Endodermal cell (in vitro differentiated cells): ENCODE data around the gene MLNR. TPM values are rescaled to one million over a fixed set of nuclear protein-coding genes. Genes with fewer than 3 reads are reported as not detected.

Experiments used
- DNase-seq: peaks from one replicate; pipeline ENCODE4 v3.0.0-alpha.2; 2017
- H3K27ac ChIP-seq: 2 replicates; pipeline ENCODE4 v1.5.1; 2013; ENCODE audit warnings: mild to moderate bottlenecking, low read depth, low read length, moderate library complexity
- H3K27me3 ChIP-seq: 2 replicates; pipeline ENCODE4 v1.6.1; 2013; ENCODE audit warnings: mild to moderate bottlenecking, low read length, moderate library complexity; ENCODE audit not compliant: insufficient read depth, control insufficient read depth, poor library complexity, severe bottlenecking
- H3K36me3 ChIP-seq: 2 replicates; pipeline ENCODE4 v1.7.0; 2013; ENCODE audit warnings: mild to moderate bottlenecking, low read length, moderate library complexity; ENCODE audit not compliant: control insufficient read depth, insufficient read depth
- H3K4me1 ChIP-seq: one replicate; pipeline ENCODE4 v1.7.0; 2013; ENCODE audit warnings: low read length; ENCODE audit not compliant: control insufficient read depth, insufficient read depth
- H3K4me3 ChIP-seq: 2 replicates; pipeline ENCODE4 v1.5.1; 2013; ENCODE audit warnings: mild to moderate bottlenecking, low read length, moderate library complexity
- H3K9ac ChIP-seq: 2 replicates; pipeline ENCODE4 v1.6.1; 2013; ENCODE audit warnings: mild to moderate bottlenecking, low read length, moderate library complexity; ENCODE audit not compliant: poor library complexity, severe bottlenecking; ENCODE audit errors: extremely low read depth
- H3K9me3 ChIP-seq: 2 replicates; pipeline ENCODE4 v1.6.1; 2013; ENCODE audit warnings: mild to moderate bottlenecking, low read length, moderate library complexity; ENCODE audit not compliant: control insufficient read depth
- H3K27ac Mint-ChIP-seq: 2 replicates; pipeline ENCODE4 v1.8.0; 2020; ENCODE audit warnings: mixed read lengths
- H3K27me3 Mint-ChIP-seq: 2 replicates; pipeline ENCODE4 v1.8.0; 2021; ENCODE audit warnings: mild to moderate bottlenecking, mixed read lengths; ENCODE audit not compliant: insufficient read depth
- H3K36me3 Mint-ChIP-seq: 2 replicates; pipeline ENCODE4 v1.8.0; 2020; ENCODE audit warnings: low read depth, mixed read lengths
- H3K4me1 Mint-ChIP-seq: 2 replicates; pipeline ENCODE4 v1.8.0; 2020; ENCODE audit warnings: mixed read lengths
- H3K4me3 Mint-ChIP-seq: 2 replicates; pipeline ENCODE4 v1.8.0; 2020; ENCODE audit warnings: mild to moderate bottlenecking, moderate library complexity, mixed read lengths
- H3K9me3 Mint-ChIP-seq: 2 replicates; pipeline ENCODE4 v1.8.0; 2020; ENCODE audit warnings: mild to moderate bottlenecking, mixed read lengths
- WGBS, 2 experiments: methylation state at CpG; one replicate each; pipeline versions ENCODE4 v1.1.5 to v1.1.7; 2013; ENCODE audit warnings: missing lambda C conversion rate in 2 of 2, mixed read lengths in 1 of 2; ENCODE audit not compliant: insufficient coverage in 1 of 2, insufficient read length in 1 of 2; 5-methylcytosine and 5-hydroxymethylcytosine counted together
- total RNA-seq, 2 donors: library from RNA; stranded (reverse); fragmentation: NEBNext Ultra II Directional in 1 of 2; extraction: Animal tissue kit (Norgen Biotek cat#: 25700) in 1 of 2; gene quantifications; 2 replicates in 1 of 2; 3 replicates in 1 of 2; pipeline ENCODE4 v1.2.1, GENCODE V29; 2021
- TF ChIP-seq, protein P1 (sequence below): fragments of 200-600 bp; sonication (generic); conservative IDR thresholded peaks from 2 replicates; pipeline ENCODE4 v1.5.0; 2021; ENCODE audit warnings: antibody characterized with exemption, mild to moderate bottlenecking

The MLNR gene
- total RNA-seq, 2 donors from 2014 or later = 0.29 to 0.35 TPM

DNA sequence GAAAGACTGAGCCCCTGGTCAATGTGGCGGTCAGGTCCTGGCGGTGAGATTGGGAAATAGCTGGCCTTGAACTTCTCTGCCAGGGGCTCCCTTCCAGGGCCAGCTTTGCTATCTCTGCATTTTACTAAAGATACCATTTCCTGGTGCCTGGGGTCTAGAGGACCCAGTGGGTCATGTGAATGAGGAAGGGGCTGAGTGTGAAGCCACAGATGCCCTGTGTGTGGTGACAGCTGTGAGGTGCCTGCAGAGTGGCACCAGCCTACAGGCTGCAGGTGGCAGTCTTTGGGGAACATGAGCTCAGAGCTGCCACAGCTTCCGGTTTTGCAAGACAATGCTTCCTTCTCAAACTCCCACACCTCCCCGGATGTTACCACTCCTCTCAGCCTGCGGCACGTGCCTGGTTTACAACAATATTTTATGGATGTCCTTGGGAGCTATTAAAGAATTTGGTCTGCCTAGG is 5.2 kb upstream of the MLNR start:
- Histone ChIP-seq H3K9ac (no peak overlapping the region), H3K27ac (no peak overlapping the region), H3K9me3 (no peaks in the 10 kb centered on the region), H3K27me3 (peaks cover 30% of the 10 kb centered on the region), H3K36me3 (no peaks in the 10 kb centered on the region), H3K4me1 (no peaks in the 10 kb centered on the region), H3K4me3 (no peak overlapping the region)
- Mint-ChIP-seq H3K4me1 (peaks cover 28% of the 10 kb centered on the region), H3K36me3 (peaks cover 12% of the 10 kb centered on the region), H3K4me3 (no peak overlapping the region), H3K27ac (no peak overlapping the region), H3K27me3 (peaks cover 43% of the 10 kb centered on the region), H3K9me3 (no peaks in the 10 kb centered on the region)
- 63 to 69% methylated on average over 5 to 6 of the region's 6 CpGs for WGBS, 2 experiments
- DNase-seq = peak; percentile 78
- TF ChIP-seq, protein P1, sequence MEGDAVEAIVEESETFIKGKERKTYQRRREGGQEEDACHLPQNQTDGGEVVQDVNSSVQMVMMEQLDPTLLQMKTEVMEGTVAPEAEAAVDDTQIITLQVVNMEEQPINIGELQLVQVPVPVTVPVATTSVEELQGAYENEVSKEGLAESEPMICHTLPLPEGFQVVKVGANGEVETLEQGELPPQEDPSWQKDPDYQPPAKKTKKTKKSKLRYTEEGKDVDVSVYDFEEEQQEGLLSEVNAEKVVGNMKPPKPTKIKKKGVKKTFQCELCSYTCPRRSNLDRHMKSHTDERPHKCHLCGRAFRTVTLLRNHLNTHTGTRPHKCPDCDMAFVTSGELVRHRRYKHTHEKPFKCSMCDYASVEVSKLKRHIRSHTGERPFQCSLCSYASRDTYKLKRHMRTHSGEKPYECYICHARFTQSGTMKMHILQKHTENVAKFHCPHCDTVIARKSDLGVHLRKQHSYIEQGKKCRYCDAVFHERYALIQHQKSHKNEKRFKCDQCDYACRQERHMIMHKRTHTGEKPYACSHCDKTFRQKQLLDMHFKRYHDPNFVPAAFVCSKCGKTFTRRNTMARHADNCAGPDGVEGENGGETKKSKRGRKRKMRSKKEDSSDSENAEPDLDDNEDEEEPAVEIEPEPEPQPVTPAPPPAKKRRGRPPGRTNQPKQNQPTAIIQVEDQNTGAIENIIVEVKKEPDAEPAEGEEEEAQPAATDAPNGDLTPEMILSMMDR = peak; percentile 51

DNA sequence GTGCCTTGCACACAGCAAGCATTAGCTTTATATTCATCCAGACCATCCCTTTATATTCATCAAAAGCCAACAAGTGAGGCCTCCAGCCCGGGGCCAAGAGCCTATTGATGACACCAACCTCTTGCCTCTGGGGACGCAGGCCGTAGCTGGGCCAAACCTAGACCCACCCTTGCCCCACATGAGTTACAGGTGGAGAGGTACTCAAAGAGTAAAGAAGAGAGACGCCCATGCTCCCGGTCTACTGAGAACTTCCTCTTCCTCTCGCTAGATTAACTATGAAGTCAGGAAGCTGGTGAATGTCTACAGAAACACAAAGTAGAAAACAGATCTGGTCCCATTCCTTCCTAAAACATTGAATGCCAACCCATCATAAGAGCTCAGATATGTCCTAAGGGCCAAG is 3.8 kb upstream of the MLNR start:
- Histone ChIP-seq H3K36me3 (no peaks in the 10 kb centered on the region), H3K27ac (no peak overlapping the region), H3K27me3 (peaks cover 44% of the 10 kb centered on the region), H3K4me1 (no peaks in the 10 kb centered on the region), H3K9me3 (no peaks in the 10 kb centered on the region), H3K9ac (no peak overlapping the region), H3K4me3 (no peak overlapping the region)
- H3K9me3 Mint-ChIP-seq = no peaks in the 10 kb centered on the region
- no peak overlapping the region for H3K27ac Mint-ChIP-seq
- DNase-seq = no peak
- 86 to 98% methylated on average over 4 to 6 of the region's 6 CpGs for WGBS, 2 experiments
- no peak overlapping the region for H3K4me3 Mint-ChIP-seq
- TF ChIP-seq, protein P1 = no peak
- peaks cover 54% of the 10 kb centered on the region for H3K27me3 Mint-ChIP-seq
- H3K4me1 Mint-ChIP-seq = peaks cover 28% of the 10 kb centered on the region
- H3K36me3 Mint-ChIP-seq = peaks cover 12% of the 10 kb centered on the region

DNA sequence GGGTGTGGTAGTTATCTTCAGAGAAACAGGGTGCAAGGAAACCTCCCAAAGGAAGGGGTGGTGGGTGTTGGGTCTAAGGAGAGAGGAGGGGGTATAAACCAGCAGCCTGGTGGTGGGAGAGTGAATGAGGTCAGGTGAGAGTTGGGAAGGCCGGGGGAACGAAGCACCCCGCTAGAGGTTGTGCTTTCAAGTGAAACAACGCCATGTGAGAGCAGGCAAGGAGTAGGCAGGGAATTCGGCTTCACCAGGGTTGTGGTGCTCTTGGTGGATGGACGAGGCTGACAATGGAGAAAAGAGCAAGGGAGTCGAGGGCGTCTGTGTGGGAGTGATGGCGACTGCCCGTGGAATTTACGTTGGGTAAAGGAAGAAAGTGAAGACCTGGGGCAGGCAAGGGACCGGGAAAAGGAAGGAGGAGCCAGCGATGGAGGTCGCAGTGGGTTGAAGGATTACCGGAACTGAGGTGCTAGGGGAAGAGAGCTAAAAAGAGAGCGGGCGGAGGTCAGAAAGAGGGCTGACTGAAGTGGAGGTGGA is 2.1 kb upstream of the MLNR start:
- DNase-seq = no peak
- Histone ChIP-seq H3K9ac (no peak overlapping the region), H3K4me3 (no peak overlapping the region), H3K36me3 (no peaks in the 10 kb centered on the region), H3K4me1 (no peaks in the 10 kb centered on the region), H3K27me3 (peaks cover 61% of the 10 kb centered on the region), H3K27ac (no peak overlapping the region), H3K9me3 (no peaks in the 10 kb centered on the region)
- 60 to 64% methylated on average over 16 to 17 of the region's 17 CpGs for WGBS, 2 experiments
- Mint-ChIP-seq H3K4me1 (peaks cover 28% of the 10 kb centered on the region), H3K9me3 (no peaks in the 10 kb centered on the region), H3K36me3 (no peaks in the 10 kb centered on the region), H3K27me3 (peaks cover 71% of the 10 kb centered on the region), H3K4me3 (peak overlapping the region; percentile 52), H3K27ac (no peak overlapping the region)
- TF ChIP-seq, protein P1 = no peak
